Stimulated activated CD8-positive, alpha-beta memory T cell treated with anti-CD3 and anti-CD28 coated beads, Interleukin-12 subunit alpha, Interleukin-12 subunit beta, amount 100 ng/mL, for 24 hours (primary cell): ENCODE measurements around the gene TP53I11.

Source experiments
- DNase-seq: peaks from one replicate; pipeline ENCODE4 v3.0.0-alpha.2; 2020; ENCODE audit errors: extremely low read depth

TP53I11 gene

DNA sequence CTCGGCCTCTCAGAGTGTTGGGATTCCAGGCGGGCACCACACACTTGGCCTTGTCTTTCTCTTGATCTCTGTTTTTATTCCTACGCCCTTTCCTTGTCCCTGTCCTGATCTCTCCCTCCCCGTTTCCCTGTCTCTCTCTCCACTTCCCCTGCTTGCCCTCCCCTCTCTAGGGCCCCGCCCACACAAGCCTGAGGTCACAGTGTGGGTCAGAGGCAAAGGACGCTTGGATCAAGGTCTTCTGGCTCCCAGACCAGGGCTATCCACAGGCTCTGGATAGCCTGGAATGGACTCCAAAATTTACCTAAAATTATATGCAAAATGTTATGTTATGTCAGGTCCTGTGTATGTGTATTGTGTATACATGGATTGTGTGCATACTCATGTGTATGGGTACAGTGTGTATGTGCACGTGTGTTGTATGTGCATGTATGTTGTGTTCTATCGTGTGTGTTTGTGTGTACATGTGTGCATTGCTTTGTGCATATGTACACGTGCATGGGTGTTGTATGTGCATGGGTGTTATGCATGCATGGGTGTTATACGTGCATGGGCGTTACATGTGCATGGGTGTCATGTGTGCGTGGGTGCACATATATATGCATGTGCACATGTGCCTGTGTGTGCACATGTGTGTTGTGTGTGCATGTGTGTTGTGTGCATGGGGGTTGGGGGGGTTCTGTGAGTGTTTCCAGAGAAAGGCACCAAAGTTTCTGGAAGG lies 38.3 kb downstream of the TP53I11 start:
- DNase-seq: no peak

- peak; percentile 68 for DNase-seq
Measured at GRCh38 chr11:44911029-44911814, 39.5 kb downstream of the TP53I11 start.

GRCh38 chr11:44910591-44910990 lies 40.1 kb downstream of the TP53I11 start:
- DNase-seq: no peak

DNA sequence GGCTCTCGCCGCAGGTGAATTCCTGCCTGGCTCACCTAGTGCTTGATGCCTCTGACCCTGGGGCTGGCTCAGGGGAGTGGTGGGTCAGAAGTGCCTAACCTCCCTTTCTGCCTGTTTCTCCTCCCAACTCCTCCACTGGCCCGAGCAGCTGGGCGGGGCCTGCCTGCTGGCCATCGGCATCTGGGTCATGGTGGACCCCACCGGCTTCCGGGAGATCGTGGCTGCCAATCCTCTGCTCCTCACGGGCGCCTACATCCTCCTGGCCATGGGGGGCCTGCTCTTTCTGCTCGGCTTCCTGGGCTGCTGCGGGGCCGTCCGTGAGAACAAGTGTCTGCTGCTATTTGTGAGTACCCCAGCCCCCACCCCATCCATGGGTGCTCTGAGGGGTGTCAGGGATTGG lies 41.1 kb downstream of the TP53I11 start:
- DNase-seq: no peak

GRCh38 chr11:44906649-44907048 lies 44.0 kb downstream of the TP53I11 start:
- DNase-seq: no peak

GRCh38 chr11:44905131-44905866 lies 45.4 kb downstream of the TP53I11 start:
- no peak for DNase-seq

DNA sequence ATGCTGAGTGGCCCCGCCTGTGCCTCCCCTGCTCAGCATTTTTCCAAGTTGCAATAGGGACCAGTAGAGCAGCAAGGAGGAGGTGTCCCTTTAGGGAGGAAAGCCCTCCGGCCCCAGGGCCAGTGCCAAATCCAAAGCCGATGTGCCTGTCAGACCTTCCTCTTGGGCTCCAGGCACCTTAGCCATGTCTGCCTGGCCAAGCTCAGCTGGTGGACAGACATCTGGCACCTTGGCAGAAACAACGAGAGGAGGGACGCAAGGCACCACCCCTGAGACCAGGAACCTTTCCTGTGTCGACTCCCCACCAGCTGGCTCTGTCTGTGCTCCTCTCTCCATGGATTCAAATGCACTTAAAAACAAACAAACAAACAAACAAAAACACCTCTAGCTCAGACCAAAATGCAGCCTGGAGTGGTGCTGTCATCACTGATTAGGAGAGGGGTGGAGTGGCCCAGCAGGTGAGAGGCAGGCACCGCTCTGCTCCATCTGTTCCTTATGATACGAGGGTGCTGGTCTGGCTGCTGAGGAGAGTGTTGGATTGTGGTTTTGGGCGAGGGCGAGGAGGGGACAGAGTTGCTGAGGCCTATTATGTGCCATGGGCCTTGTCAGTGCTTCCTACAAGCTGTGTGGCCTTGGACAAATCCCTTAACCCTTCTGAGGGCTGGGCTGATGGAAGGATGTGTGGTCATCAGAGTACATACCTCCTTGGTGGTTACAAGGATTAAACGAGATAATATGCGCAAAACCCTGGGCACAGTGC lies 46.2 kb downstream of the TP53I11 start:
- no peak for DNase-seq

DNA sequence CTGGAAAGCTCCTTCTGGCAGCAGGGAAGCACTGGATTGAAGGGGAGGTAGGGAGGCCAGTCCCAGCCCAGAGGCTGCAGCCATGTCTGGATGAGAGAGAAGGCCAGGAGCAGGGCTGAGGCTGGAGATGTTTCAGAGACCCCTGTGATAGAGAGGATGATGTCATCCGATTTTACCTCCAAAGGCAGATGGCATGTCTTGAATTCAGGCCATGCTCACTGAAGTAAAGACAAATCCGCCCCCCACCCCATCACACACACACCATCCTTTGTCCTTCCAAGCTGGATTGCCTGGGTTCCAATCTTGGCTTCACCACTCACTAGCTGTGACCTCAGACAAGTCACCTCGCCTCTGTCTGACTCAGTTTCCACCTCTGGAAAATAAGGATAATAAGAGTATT lies 47.2 kb downstream of the TP53I11 start:
- no peak for DNase-seq

- no peak for DNase-seq
Measured at GRCh38 chr11:44903035-44903434, 47.6 kb downstream of the TP53I11 start.

GRCh38 chr11:44901786-44902185 lies 48.9 kb downstream of the TP53I11 start:
- no peak for DNase-seq

- no peak for DNase-seq
Measured at GRCh38 chr11:44901120-44901633, 49.5 kb downstream of the TP53I11 start.

GRCh38 chr11:44899959-44900358 lies 50.7 kb downstream of the TP53I11 start:
- DNase-seq: no peak

GRCh38 chr11:44893846-44894617 lies 56.7 kb downstream of the TP53I11 start:
- peak; percentile 23 for DNase-seq

GRCh38 chr11:44893308-44893822 lies 57.3 kb downstream of the TP53I11 start:
- no peak for DNase-seq

DNA sequence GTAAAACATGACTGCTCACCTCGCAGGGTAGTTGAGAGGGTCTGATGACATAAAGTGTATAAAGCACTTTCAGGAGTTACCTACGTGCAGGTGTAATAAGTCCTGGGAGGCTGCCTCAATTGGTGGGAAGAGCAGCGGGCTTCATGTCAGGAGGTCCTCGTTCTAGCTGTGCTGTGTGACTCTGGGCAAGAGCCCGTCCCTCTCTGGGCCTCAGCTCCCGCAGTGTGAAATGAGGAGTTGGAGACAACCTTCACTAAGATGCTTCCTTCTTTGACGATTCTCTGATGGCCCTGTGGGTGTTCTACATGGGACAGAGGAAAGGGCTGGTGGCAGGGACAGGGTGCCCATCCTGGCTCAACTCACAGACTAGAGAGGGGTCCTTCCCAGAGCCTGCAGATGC lies 57.8 kb downstream of the TP53I11 start:
- no peak for DNase-seq

- no peak for DNase-seq
Measured at GRCh38 chr11:44889266-44889665, 61.4 kb downstream of the TP53I11 start.

DNA sequence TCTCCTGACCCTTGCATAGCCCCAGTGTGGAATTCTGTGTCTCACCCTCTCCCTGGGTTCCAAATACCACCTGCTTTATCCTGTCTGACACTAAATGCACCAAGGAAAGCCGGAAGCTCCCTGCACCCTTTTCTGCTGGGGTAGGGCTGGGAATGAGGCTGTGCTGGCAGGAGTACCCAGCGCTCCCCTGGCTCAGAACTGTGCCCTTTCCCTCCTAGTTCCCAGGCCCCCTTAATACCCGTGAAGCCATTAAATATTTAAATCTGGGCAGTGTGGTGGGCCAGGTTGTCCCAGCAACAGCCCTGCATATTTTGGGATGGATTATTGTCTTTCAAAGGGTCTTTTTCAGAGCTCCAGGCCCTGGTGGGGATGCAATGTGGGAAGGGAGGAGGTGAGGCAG lies 63.0 kb downstream of the TP53I11 start:
- DNase-seq: no peak

- no peak for DNase-seq
Measured at GRCh38 chr11:44886790-44887140, 63.9 kb downstream of the TP53I11 start.

- DNase-seq: no peak
Measured at GRCh38 chr11:44885919-44886789, 64.5 kb downstream of the TP53I11 start.
